NCI-H748 treated with DMSO at 0.1 percent for 48 hours (cell line): ENCODE data around the gene STAT6.
"Not testable (repeated sequence)": the region's sequence is repeated elsewhere in the genome, so short reads cannot be mapped to it uniquely, and the experiment has no call there.

Experiments
- DNase-seq: peaks from one replicate; lab custom pipeline; 2025; lab: John Stamatoyannopoulos, UW

STAT6 gene

GRCh38 chr12:57087691-57088353 lies 23.3 kb downstream of the STAT6 start:
- no peak for DNase-seq

- DNase-seq, result no peak
These were observed 24.0 kb downstream of the STAT6 start for GRCh38 chr12:57087010-57087690.

GRCh38 chr12:57086493-57087009 lies 24.6 kb downstream of the STAT6 start:
- DNase-seq, result no peak

- no peak for DNase-seq
These were observed 25.1 kb downstream of the STAT6 start for GRCh38 chr12:57085999-57086492.

GRCh38 chr12:57080855-57081254 lies 30.3 kb downstream of the STAT6 start:
- no peak for DNase-seq

GRCh38 chr12:57079821-57080220 lies 31.3 kb downstream of the STAT6 start:
- DNase-seq, result no peak

GRCh38 chr12:57078519-57079404 lies 32.4 kb downstream of the STAT6 start, which contains the start of gene NEMP1:
Gene NEMP1, minus strand, starts transcription at chr12:57078791. Its CDS starts 46 bp downstream, at chr12:57078745.
- DNase-seq, result peak; percentile 99

GRCh38 chr12:57073566-57074450 lies 37.4 kb downstream of the STAT6 start:
- DNase-seq, result not testable (repeated sequence)

- no peak for DNase-seq
These were observed 38.5 kb downstream of the STAT6 start for GRCh38 chr12:57072661-57073060.

GRCh38 chr12:57069523-57069922 lies 41.6 kb downstream of the STAT6 start:
- peak; percentile 44 for DNase-seq

GRCh38 chr12:57066245-57066644 lies 44.9 kb downstream of the STAT6 start:
- DNase-seq, result no peak

GRCh38 chr12:57063991-57064685 lies 47.0 kb downstream of the STAT6 start:
- DNase-seq, result no peak

- DNase-seq, result no peak
These were observed 52.7 kb downstream of the STAT6 start for GRCh38 chr12:57058454-57058853.

GRCh38 chr12:57057067-57057751 lies 54.0 kb downstream of the STAT6 start:
- DNase-seq, result no peak

- no peak for DNase-seq
These were observed 55.3 kb downstream of the STAT6 start for GRCh38 chr12:57055824-57056223.

- not testable (repeated sequence) for DNase-seq
These were observed 57.3 kb downstream of the STAT6 start for GRCh38 chr12:57053901-57054300.

GRCh38 chr12:57053146-57053545 lies 58.0 kb downstream of the STAT6 start:
- DNase-seq, result not testable (repeated sequence)

- no peak for DNase-seq
These were observed 60.2 kb downstream of the STAT6 start for GRCh38 chr12:57051011-57051410.

GRCh38 chr12:57049890-57050289 lies 61.3 kb downstream of the STAT6 start, which contains the start of gene MYO1A:
Gene MYO1A, minus strand, starts transcription at chr12:57050129. Its CDS starts 1,806 bp downstream, at chr12:57048323.
- no peak for DNase-seq

- DNase-seq, result no peak
These were observed 62.1 kb downstream of the STAT6 start for GRCh38 chr12:57049119-57049446.
